HepG2 (cell line): ENCODE measurements around the gene KATNA1. TPM values are rescaled to one million over a fixed set of nuclear protein-coding genes. Genes with fewer than 3 reads are reported as not detected.

Experiments
- AHR ChIP-seq: IDR thresholded peaks from 2 replicates; pipeline ENCODE4 v1.6.1; 2018; ENCODE audit warnings: missing genetic modification reagents, missing compliant biosample characterization
- BRCA1 ChIP-seq: sonication (generic); formaldehyde crosslinking; IDR thresholded peaks from 2 replicates; pipeline ENCODE4 v1.4.0; 2020; ENCODE audit warnings: missing genetic modification reagents
- DRAP1 ChIP-seq: IDR thresholded peaks from 2 replicates; pipeline ENCODE4 v1.6.1; 2016; ENCODE audit warnings: missing genetic modification reagents, missing compliant biosample characterization
- ESRRA ChIP-seq: sonication (generic); formaldehyde crosslinking; IDR thresholded peaks from 2 replicates; pipeline ENCODE4 v1.5.1; 2020; ENCODE audit warnings: mild to moderate bottlenecking, low read depth, missing genetic modification reagents
- GATA4 ChIP-seq: sonication (generic); IDR thresholded peaks from 2 replicates; pipeline ENCODE4 v1.6.1; 2016; ENCODE audit warnings: antibody characterized with exemption, low read depth, borderline replicate concordance
- HNF1A ChIP-seq, 2 experiments: sonication (generic) in 1 of 2; formaldehyde crosslinking in 1 of 2; IDR thresholded peaks; 2 replicates each; pipeline versions ENCODE4 v1.4.0 to v1.6.1; 2016 to 2020; ENCODE audit warnings: borderline replicate concordance in 1 of 2, low read depth in 1 of 2, mild to moderate bottlenecking in 1 of 2, missing genetic modification reagents in 1 of 2
- KMT2A ChIP-seq: sonication (generic); formaldehyde crosslinking; IDR thresholded peaks from 2 replicates; pipeline ENCODE4 v1.4.0; 2020; ENCODE audit warnings: missing genetic modification reagents
- NAIF1 ChIP-seq: sonication (generic); formaldehyde crosslinking; IDR thresholded peaks from 2 replicates; pipeline ENCODE4 v1.5.0; 2020; ENCODE audit warnings: mild to moderate bottlenecking, missing genetic modification reagents, borderline replicate concordance
- NCOR1 ChIP-seq: fragments of 200-600 bp; sonication (generic); IDR thresholded peaks from 2 replicates; pipeline ENCODE4 v1.7.0; 2017; ENCODE audit warnings: antibody characterized with exemption, low read length, borderline replicate concordance
- NFATC3 ChIP-seq: sonication (generic); formaldehyde crosslinking; IDR thresholded peaks from 2 replicates; pipeline ENCODE4 v1.5.1; 2020; ENCODE audit warnings: mild to moderate bottlenecking, missing genetic modification reagents
- NRL ChIP-seq: sonication (generic); formaldehyde crosslinking; IDR thresholded peaks from 2 replicates; pipeline ENCODE4 v1.5.0; 2020; ENCODE audit warnings: missing genetic modification reagents, mild to moderate bottlenecking, moderate library complexity, borderline replicate concordance
- PAWR ChIP-seq: sonication (generic); formaldehyde crosslinking; IDR thresholded peaks from 2 replicates; pipeline ENCODE4 v1.4.0; 2020; ENCODE audit warnings: missing genetic modification reagents, mild to moderate bottlenecking, borderline replicate concordance
- ZGPAT ChIP-seq: IDR thresholded peaks from 2 replicates; pipeline ENCODE4 v1.6.1; 2016; ENCODE audit warnings: mild to moderate bottlenecking
- ZKSCAN5 ChIP-seq: sonication (generic); formaldehyde crosslinking; IDR thresholded peaks from 2 replicates; pipeline ENCODE4 v1.5.1; 2020; ENCODE audit warnings: mild to moderate bottlenecking, missing genetic modification reagents
- ZNF253 ChIP-seq: sonication (generic); formaldehyde crosslinking; IDR thresholded peaks from 2 replicates; pipeline ENCODE4 v1.8.0; 2022; ENCODE audit warnings: mild to moderate bottlenecking, missing genetic modification reagents, borderline replicate concordance
- ZNF441 ChIP-seq: sonication (generic); formaldehyde crosslinking; IDR thresholded peaks from 2 replicates; pipeline ENCODE4 v1.7.0; 2021; ENCODE audit warnings: missing genetic modification reagents, borderline replicate concordance
- ZNF501 ChIP-seq: sonication (generic); formaldehyde crosslinking; IDR thresholded peaks from 2 replicates; pipeline ENCODE4 v1.5.1; 2020; ENCODE audit warnings: mild to moderate bottlenecking, moderate library complexity, missing genetic modification reagents
- ZNF512 ChIP-seq: sonication (generic); formaldehyde crosslinking; IDR thresholded peaks from 2 replicates; pipeline ENCODE4 v1.4.0; 2020; ENCODE audit warnings: mild to moderate bottlenecking, missing genetic modification reagents
- ZNF629 ChIP-seq: sonication (generic); formaldehyde crosslinking; conservative IDR thresholded peaks from 2 replicates; pipeline ENCODE4 v1.5.0; 2020; ENCODE audit warnings: missing genetic modification reagents
- ZNF768 ChIP-seq: sonication (generic); formaldehyde crosslinking; IDR thresholded peaks from 2 replicates; pipeline ENCODE4 v1.4.0; 2020; ENCODE audit warnings: missing genetic modification reagents
- ZNF788 ChIP-seq: sonication (generic); formaldehyde crosslinking; IDR thresholded peaks from 2 replicates; pipeline ENCODE4 v1.5.0; 2020; ENCODE audit warnings: mild to moderate bottlenecking, missing genetic modification reagents, borderline replicate concordance
- polyA plus RNA-seq, 8 experiments: library from polyadenylated mRNA; depleted of rRNA in 3 of 8; stranded (reverse) in 7 of 8; unstranded in 1 of 8; fragments of >200 nt; fragmentation: Illumina TruSeq in 4 of 8; extraction: Trizol in 4 of 8; gene quantifications; 2 replicates each; pipeline versions ENCODE4 v1.2.1 to v1.2.3, GENCODE V29; 2011 to 2016; ENCODE audit warnings: low read depth in 4 of 8, missing spikeins in 1 of 8, mixed read lengths in 1 of 8; ENCODE audit not compliant: insufficient read depth in 1 of 8
- total RNA-seq, 5 experiments: library from RNA; depleted of rRNA; stranded (reverse); fragments of >200 nt; fragmentation: Illumina TruSeq; extraction: Trizol; gene quantifications; 2 replicates each; pipeline ENCODE4 v1.2.3, GENCODE V29; 2016; ENCODE audit warnings: low read depth in 1 of 5

KATNA1 gene
- total and polyA plus RNA-seq, 2 of the 13 experiments (the other 11 are each of a cell fraction or from before 2014, with no cell fraction given) = 14.8 to 25.3 TPM

- TF ChIP-seq ESRRA (CRISPR knock-in tag) (peak; percentile 72; the same call in 1 of the 2 replicates), KMT2A (peak; percentile 99), GATA4 (peak; percentile 78), DRAP1 (CRISPR knock-in tag) (peak; percentile 99), AHR (CRISPR knock-in tag) (peak; percentile 99), ZNF253 (peak; percentile 98), NCOR1 (no peak; the same call in 1 of the 2 replicates), ZNF629 (CRISPR knock-in tag) (peak; percentile 72), BRCA1 (CRISPR knock-in tag) (peak; percentile 95), ZNF512 (CRISPR knock-in tag) (no peak), ZNF441 (CRISPR knock-in tag) (peak; percentile 96), NAIF1 (0 out of 2 replicates have a peak, but pooled peaks have one; percentile 89), HNF1A (IDR thresholded peaks at IDR 0.05; ENCODE audit: low read depth) (no peak), HNF1A (CRISPR knock-in tag; IDR thresholded peaks at IDR 0.05; ENCODE audit: borderline replicate concordance) (peak; percentile 87), NFATC3 (CRISPR knock-in tag) (peak; percentile 99), ZNF501 (peak; percentile 99), ZNF788 (CRISPR knock-in tag) (peak; percentile 100), ZGPAT (CRISPR knock-in tag) (peak; percentile 100), ZNF768 (CRISPR knock-in tag) (peak; percentile 82; the same call in 1 of the 2 replicates), ZKSCAN5 (CRISPR knock-in tag) (no peak), PAWR (CRISPR knock-in tag) (peak; percentile 95), NRL (CRISPR knock-in tag) (peak; percentile 99)
Measured at GRCh38 chr6:149648148-149649145, at the start of gene KATNA1 (continued).
